ENCODE measurements around the gene IRX6. TPM values are rescaled to one million over a fixed set of nuclear protein-coding genes. Genes with fewer than 3 reads are reported as not detected.

The IRX6 gene
- total RNA-seq, 1 experiment from 2014 or later: not detected

DNA sequence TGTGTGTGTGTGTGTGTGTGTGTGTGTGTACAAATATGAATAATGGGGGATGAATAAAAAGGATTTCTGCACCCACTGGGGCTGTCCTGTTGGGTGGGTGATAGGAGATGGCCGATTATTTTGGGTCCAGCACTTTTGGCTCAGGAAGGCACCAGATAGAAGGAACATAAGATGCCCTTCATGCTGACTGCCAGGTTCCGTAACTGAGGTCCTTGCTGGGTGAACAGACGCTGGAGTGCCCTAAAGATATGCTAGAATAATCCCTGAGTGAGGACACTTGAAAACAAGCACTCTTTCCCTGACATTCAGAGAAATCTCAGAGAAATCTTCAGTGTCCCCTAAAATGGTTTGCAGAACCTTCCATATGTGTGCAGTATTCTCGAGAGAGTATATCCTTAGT lies 17.7 kb downstream of the IRX6 start:
- no peaks in the 10 kb centered on the region for H4K20me1 ChIP-seq (ENCODE audit: control insufficient read depth, insufficient read depth, insufficient read length)
- no peak for DNase-seq
- H3K4me1 ChIP-seq (ENCODE audit: insufficient read depth, low read length): no peaks in the 10 kb centered on the region
- no peaks in the 10 kb centered on the region for H3K23me2 ChIP-seq (ENCODE audit: insufficient read length, low read depth, low read length, poor library complexity, severe bottlenecking)
- H3K9me3 ChIP-seq (ENCODE audit: control insufficient read depth, low read depth, low read length): no peaks in the 10 kb centered on the region
- TF ChIP-seq, protein P1, sequence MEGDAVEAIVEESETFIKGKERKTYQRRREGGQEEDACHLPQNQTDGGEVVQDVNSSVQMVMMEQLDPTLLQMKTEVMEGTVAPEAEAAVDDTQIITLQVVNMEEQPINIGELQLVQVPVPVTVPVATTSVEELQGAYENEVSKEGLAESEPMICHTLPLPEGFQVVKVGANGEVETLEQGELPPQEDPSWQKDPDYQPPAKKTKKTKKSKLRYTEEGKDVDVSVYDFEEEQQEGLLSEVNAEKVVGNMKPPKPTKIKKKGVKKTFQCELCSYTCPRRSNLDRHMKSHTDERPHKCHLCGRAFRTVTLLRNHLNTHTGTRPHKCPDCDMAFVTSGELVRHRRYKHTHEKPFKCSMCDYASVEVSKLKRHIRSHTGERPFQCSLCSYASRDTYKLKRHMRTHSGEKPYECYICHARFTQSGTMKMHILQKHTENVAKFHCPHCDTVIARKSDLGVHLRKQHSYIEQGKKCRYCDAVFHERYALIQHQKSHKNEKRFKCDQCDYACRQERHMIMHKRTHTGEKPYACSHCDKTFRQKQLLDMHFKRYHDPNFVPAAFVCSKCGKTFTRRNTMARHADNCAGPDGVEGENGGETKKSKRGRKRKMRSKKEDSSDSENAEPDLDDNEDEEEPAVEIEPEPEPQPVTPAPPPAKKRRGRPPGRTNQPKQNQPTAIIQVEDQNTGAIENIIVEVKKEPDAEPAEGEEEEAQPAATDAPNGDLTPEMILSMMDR (conservative IDR thresholded peaks at IDR 0.05): no peak
- peaks cover 3% of the 10 kb centered on the region; the same call in 1 of the 2 replicates for H3K27me3 ChIP-seq (ENCODE audit: insufficient read depth, low read length)
- no peak overlapping the region for H3K23ac ChIP-seq (ENCODE audit: insufficient read length, low read depth, low read length)
- H2BK20ac ChIP-seq (ENCODE audit: low read depth, low read length, poor library complexity, severe bottlenecking): no peak overlapping the region
- H3K79me1 ChIP-seq (ENCODE audit: insufficient read depth, low read depth, low read length, poor library complexity, severe bottlenecking): no peaks in the 10 kb centered on the region
- H3K4me2 ChIP-seq (ENCODE audit: insufficient read depth, insufficient read length, low read length): no peak overlapping the region
- H3K27ac ChIP-seq (ENCODE audit: insufficient read length, low read depth, low read length): no peak overlapping the region
- Mint-ChIP-seq H3K36me3 (ENCODE audit: insufficient read depth in 1 of 3, low read depth in 3 of 3) (no peaks in the 10 kb centered on the region), H3K4me1 (no peaks in the 10 kb centered on the region; a peak in 1 of 4 replicates), H3K27me3 (ENCODE audit: low read depth) (peaks cover 73% of the 10 kb centered on the region), H3K27ac (no peak overlapping the region), H3K4me3 (no peak overlapping the region), H3K9me3 (no peaks in the 10 kb centered on the region)
- H4K5ac ChIP-seq (ENCODE audit: insufficient read length, low read depth, low read length): no peak overlapping the region
- H2BK5ac ChIP-seq (ENCODE audit: insufficient read length, low read length): no peak overlapping the region
- H3K14ac ChIP-seq (ENCODE audit: insufficient read depth, low read length): no peak overlapping the region
- no peak overlapping the region for H2BK120ac ChIP-seq (ENCODE audit: low read depth, low read length, poor library complexity, severe bottlenecking)
- no peak overlapping the region for H2AK5ac ChIP-seq (ENCODE audit: insufficient read length, low read length)
- no peak overlapping the region for H4K91ac ChIP-seq (ENCODE audit: insufficient read length, low read depth, low read length)
- H4K8ac ChIP-seq (replicated peaks; ENCODE audit: insufficient read length, low read depth, low read length): no peak overlapping the region
- no CpG with 5 or more reads among the region's 4 CpGs for WGBS (ENCODE audit: extremely low coverage, insufficient read length, low lambda C conversion rate)
- H3K9ac ChIP-seq (ENCODE audit: extremely low read depth, insufficient read length, low read length): no peak overlapping the region
- H2BK12ac ChIP-seq (ENCODE audit: insufficient read length, low read depth, low read length): no peak overlapping the region
- no peak overlapping the region for H3T11ph ChIP-seq (ENCODE audit: low read length)
- H3K4ac ChIP-seq (ENCODE audit: low read depth, low read length): no peak overlapping the region
- H3K18ac ChIP-seq (ENCODE audit: insufficient read length, low read depth, low read length): no peak overlapping the region
- H2AFZ ChIP-seq (ENCODE audit: low read length): no peak overlapping the region
- H3K56ac ChIP-seq (ENCODE audit: insufficient read length, low read depth, low read length): no peak overlapping the region
- no peak overlapping the region for H2BK15ac ChIP-seq (ENCODE audit: low read depth, low read length)
- H3K79me2 ChIP-seq (ENCODE audit: insufficient read depth, low read length): 0 out of 2 replicates have a peak, but pooled peaks cover 1% of the 10 kb centered on the region
